ENCODE measurements around the gene HTR6. TPM values are rescaled to one million over a fixed set of nuclear protein-coding genes. Genes with fewer than 3 reads are reported as not detected.
A peak's percentile ranks its signal among the peaks of the same experiment; 100 is the strongest.

HTR6 gene
- total RNA-seq, 1 donor from 2014 or later = not detected

- intact Hi-C loops (cut with DNase I) = no loop called here
- Histone ChIP-seq H3K4me1 (no peaks in the 10 kb centered on the region), H3K27me3 (ENCODE audit: low read depth) (peaks cover 9% of the 10 kb centered on the region), H3K36me3 (peaks cover 15% of the 10 kb centered on the region), H3K9me3 (no peaks in the 10 kb centered on the region), H3K27ac (no peak overlapping the region), H3K4me3 (no peak overlapping the region)
- peak in 1 of 2 donors; percentile 23 for ATAC-seq
- TF ChIP-seq CTCF (IDR thresholded peaks at IDR 0.05) = no peak
- no peak for DNase-seq
Measured at GRCh38 chr1:19678931-19679453, 14.3 kb downstream of the HTR6 start.

- DNase-seq (no peak), ATAC-seq (no peak)
- peaks cover 15% of the 10 kb centered on the region for H3K36me3 ChIP-seq
- no peak overlapping the region for H3K4me3 ChIP-seq
- no peaks in the 10 kb centered on the region for H3K9me3 ChIP-seq
- H3K27me3 ChIP-seq (ENCODE audit: low read depth) = peaks cover 6% of the 10 kb centered on the region
- no peak for TF ChIP-seq CTCF (IDR thresholded peaks at IDR 0.05)
- H3K4me1 ChIP-seq = no peaks in the 10 kb centered on the region
- H3K27ac ChIP-seq = no peak overlapping the region
- intact Hi-C loops (cut with DNase I) = no loop called here
Measured at GRCh38 chr1:19679691-19680090, 15.0 kb downstream of the HTR6 start.

- Histone ChIP-seq H3K4me3 (no peak overlapping the region), H3K27ac (no peak overlapping the region), H3K36me3 (peaks cover 15% of the 10 kb centered on the region), H3K9me3 (no peaks in the 10 kb centered on the region), H3K4me1 (no peaks in the 10 kb centered on the region), H3K27me3 (ENCODE audit: low read depth) (no peaks in the 10 kb centered on the region)
- intact Hi-C loops (cut with DNase I) = no loop called here
- DNase-seq (no peak), ATAC-seq (no peak)
- TF ChIP-seq CTCF (IDR thresholded peaks at IDR 0.05) = no peak
Measured at GRCh38 chr1:19680644-19681043, 16.0 kb downstream of the HTR6 start.

- no peaks in the 10 kb centered on the region for H3K27me3 ChIP-seq (ENCODE audit: low read depth)
- no peak for TF ChIP-seq CTCF (IDR thresholded peaks at IDR 0.05)
- H3K9me3 ChIP-seq = no peaks in the 10 kb centered on the region
- H3K4me1 ChIP-seq = no peaks in the 10 kb centered on the region
- H3K36me3 ChIP-seq = peaks cover 17% of the 10 kb centered on the region
- intact Hi-C loops (cut with DNase I) = no loop called here
- DNase-seq = no peak
- no peak overlapping the region for H3K4me3 ChIP-seq
- H3K27ac ChIP-seq = no peak overlapping the region
- no peak for ATAC-seq
Measured at GRCh38 chr1:19682257-19682656, 17.6 kb downstream of the HTR6 start.

- H3K36me3 ChIP-seq = peaks cover 21% of the 10 kb centered on the region
- H3K27me3 ChIP-seq (ENCODE audit: low read depth) = no peaks in the 10 kb centered on the region
- TF ChIP-seq CTCF (IDR thresholded peaks at IDR 0.05) = no peak
- H3K4me3 ChIP-seq = no peak overlapping the region
- ATAC-seq = no peak
- H3K9me3 ChIP-seq = no peaks in the 10 kb centered on the region
- H3K4me1 ChIP-seq = no peaks in the 10 kb centered on the region
- no peak overlapping the region for H3K27ac ChIP-seq
- no peak for DNase-seq
- intact Hi-C loops (cut with DNase I) = no loop called here
Measured at GRCh38 chr1:19682901-19683300, 18.2 kb downstream of the HTR6 start.

- ATAC-seq = no peak
- no peaks in the 10 kb centered on the region for H3K4me1 ChIP-seq
- peaks cover 26% of the 10 kb centered on the region for H3K36me3 ChIP-seq
- no peak overlapping the region for H3K27ac ChIP-seq
- intact Hi-C loops (cut with DNase I) = no loop called here
- DNase-seq = no peak
- H3K4me3 ChIP-seq = no peak overlapping the region
- H3K27me3 ChIP-seq (ENCODE audit: low read depth) = no peaks in the 10 kb centered on the region
- no peak for TF ChIP-seq CTCF (IDR thresholded peaks at IDR 0.05)
- no peaks in the 10 kb centered on the region for H3K9me3 ChIP-seq
Measured at GRCh38 chr1:19683351-19683750, 18.7 kb downstream of the HTR6 start.

All from lower lobe of right lung (tissue), 2 donors.